SK-N-SH treated with all-trans-retinoic acid at 6 μM for 48 hours (cell line): ENCODE measurements around the gene RABL2A.
"Not testable (repeated sequence)": the region's sequence is repeated elsewhere in the genome, so short reads cannot be mapped to it uniquely, and the experiment has no call there.

ENCODE experiments used
- ARNTL ChIP-seq: fragments of 450-650 bp; formaldehyde crosslinking; IDR thresholded peaks from 2 replicates; pipeline ENCODE4 v1.5.0; 2020; ENCODE audit warnings: low read depth, mild to moderate bottlenecking, moderate library complexity, borderline replicate concordance
- CSDC2 ChIP-seq: fragments of 250-450 bp; sonication (Bioruptor Pico); IDR thresholded peaks from 2 replicates; pipeline ENCODE4 v1.5.0; 2020; ENCODE audit warnings: mild to moderate bottlenecking, moderate library complexity
- ESRRG ChIP-seq: fragments of 250-450 bp; sonication (Bioruptor Pico); IDR thresholded peaks from 2 replicates; pipeline ENCODE4 v1.6.1; 2021; ENCODE audit warnings: mild to moderate bottlenecking
- OSR1 ChIP-seq: fragments of 250-450 bp; sonication (Bioruptor Pico); IDR thresholded peaks from 2 replicates; pipeline ENCODE4 v1.8.0; 2022; ENCODE audit warnings: moderate library complexity, mild to moderate bottlenecking, inconsistent platforms
- PPARA ChIP-seq: fragments of 250-450 bp; sonication (Bioruptor Pico); IDR thresholded peaks from 2 replicates; pipeline ENCODE4 v1.5.0; 2020; ENCODE audit warnings: mild to moderate bottlenecking, borderline replicate concordance
- RARB ChIP-seq: fragments of 250-450 bp; sonication (Bioruptor Pico); IDR thresholded peaks from 2 replicates; pipeline ENCODE4 v1.8.0; 2021; ENCODE audit warnings: mild to moderate bottlenecking, moderate library complexity
- TCF4 ChIP-seq: fragments of 250-450 bp; sonication (Bioruptor Pico); IDR thresholded peaks from 2 replicates; pipeline ENCODE4 v1.8.0; 2021; ENCODE audit warnings: mild to moderate bottlenecking, moderate library complexity, borderline replicate concordance
- ZC3H10 ChIP-seq: fragments of 250-450 bp; sonication (Bioruptor Pico); IDR thresholded peaks from 2 replicates; pipeline ENCODE4 v1.5.1; 2021; ENCODE audit warnings: mild to moderate bottlenecking, moderate library complexity
- ZFP3 ChIP-seq: fragments of 250-450 bp; sonication (Bioruptor Pico); IDR thresholded peaks from 2 replicates; pipeline ENCODE4 v1.5.0; 2020; ENCODE audit warnings: mild to moderate bottlenecking, moderate library complexity
- ZNF8 ChIP-seq: fragments of 450-650 bp; formaldehyde crosslinking; IDR thresholded peaks from 2 replicates; pipeline ENCODE4 v1.5.0; 2020; ENCODE audit warnings: mild to moderate bottlenecking, moderate library complexity
- TF ChIP-seq, protein P1 (sequence below): fragments of 250-450 bp; sonication (Bioruptor Pico); IDR thresholded peaks from 2 replicates; pipeline ENCODE4 v1.8.0; 2020; ENCODE audit warnings: mild to moderate bottlenecking, moderate library complexity, borderline replicate concordance
- TF ChIP-seq, protein P2 (sequence below): fragments of 250-450 bp; sonication (Bioruptor Pico); IDR thresholded peaks from 2 replicates; pipeline ENCODE4 v1.5.1; 2020; ENCODE audit warnings: low read depth, mild to moderate bottlenecking, moderate library complexity
- TF ChIP-seq, protein P3 (sequence below): fragments of 250-450 bp; sonication (Bioruptor Pico); IDR thresholded peaks from 2 replicates; pipeline ENCODE4 v1.5.1; 2021; ENCODE audit warnings: mild to moderate bottlenecking, moderate library complexity

DNA sequence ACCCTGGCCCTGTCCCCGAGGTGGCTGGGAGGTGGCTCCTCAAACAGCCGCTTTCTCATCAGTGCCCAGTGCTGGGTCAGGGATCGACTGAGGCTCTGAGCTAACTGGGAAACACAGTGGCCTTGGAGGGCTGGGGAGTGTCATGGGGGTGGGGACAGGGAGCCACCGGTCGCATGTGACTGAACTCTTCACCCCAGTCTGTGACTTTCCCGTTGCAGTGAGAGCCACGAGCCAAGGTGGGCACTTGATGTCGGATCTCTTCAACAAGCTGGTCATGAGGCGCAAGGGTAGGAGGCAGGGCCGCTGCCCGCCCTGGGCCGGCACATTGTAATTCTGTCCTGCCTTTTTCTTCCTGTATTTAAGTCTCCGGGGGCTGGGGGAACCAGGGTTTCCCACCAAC is 28.9 kb upstream of the RABL2A start:
- TF ChIP-seq TCF4; ARNTL (CRISPR knock-in tag); RARB (CRISPR knock-in tag); ESRRG (CRISPR knock-in tag); ZC3H10 (CRISPR knock-in tag); PPARA (CRISPR knock-in tag); ZNF8 (CRISPR knock-in tag); ZFP3 (CRISPR knock-in tag); OSR1; CSDC2 (CRISPR knock-in tag): not testable (repeated sequence)
- TF ChIP-seq, protein P1, sequence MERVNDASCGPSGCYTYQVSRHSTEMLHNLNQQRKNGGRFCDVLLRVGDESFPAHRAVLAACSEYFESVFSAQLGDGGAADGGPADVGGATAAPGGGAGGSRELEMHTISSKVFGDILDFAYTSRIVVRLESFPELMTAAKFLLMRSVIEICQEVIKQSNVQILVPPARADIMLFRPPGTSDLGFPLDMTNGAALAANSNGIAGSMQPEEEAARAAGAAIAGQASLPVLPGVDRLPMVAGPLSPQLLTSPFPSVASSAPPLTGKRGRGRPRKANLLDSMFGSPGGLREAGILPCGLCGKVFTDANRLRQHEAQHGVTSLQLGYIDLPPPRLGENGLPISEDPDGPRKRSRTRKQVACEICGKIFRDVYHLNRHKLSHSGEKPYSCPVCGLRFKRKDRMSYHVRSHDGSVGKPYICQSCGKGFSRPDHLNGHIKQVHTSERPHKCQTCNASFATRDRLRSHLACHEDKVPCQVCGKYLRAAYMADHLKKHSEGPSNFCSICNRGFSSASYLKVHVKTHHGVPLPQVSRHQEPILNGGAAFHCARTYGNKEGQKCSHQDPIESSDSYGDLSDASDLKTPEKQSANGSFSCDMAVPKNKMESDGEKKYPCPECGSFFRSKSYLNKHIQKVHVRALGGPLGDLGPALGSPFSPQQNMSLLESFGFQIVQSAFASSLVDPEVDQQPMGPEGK (CRISPR knock-in tag): not testable (repeated sequence)
- TF ChIP-seq, protein P2, sequence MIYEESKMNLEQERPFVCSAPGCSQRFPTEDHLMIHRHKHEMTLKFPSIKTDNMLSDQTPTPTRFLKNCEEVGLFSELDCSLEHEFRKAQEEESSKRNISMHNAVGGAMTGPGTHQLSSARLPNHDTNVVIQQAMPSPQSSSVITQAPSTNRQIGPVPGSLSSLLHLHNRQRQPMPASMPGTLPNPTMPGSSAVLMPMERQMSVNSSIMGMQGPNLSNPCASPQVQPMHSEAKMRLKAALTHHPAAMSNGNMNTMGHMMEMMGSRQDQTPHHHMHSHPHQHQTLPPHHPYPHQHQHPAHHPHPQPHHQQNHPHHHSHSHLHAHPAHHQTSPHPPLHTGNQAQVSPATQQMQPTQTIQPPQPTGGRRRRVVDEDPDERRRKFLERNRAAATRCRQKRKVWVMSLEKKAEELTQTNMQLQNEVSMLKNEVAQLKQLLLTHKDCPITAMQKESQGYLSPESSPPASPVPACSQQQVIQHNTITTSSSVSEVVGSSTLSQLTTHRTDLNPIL (CRISPR knock-in tag): not testable (repeated sequence)
- TF ChIP-seq, protein P3, sequence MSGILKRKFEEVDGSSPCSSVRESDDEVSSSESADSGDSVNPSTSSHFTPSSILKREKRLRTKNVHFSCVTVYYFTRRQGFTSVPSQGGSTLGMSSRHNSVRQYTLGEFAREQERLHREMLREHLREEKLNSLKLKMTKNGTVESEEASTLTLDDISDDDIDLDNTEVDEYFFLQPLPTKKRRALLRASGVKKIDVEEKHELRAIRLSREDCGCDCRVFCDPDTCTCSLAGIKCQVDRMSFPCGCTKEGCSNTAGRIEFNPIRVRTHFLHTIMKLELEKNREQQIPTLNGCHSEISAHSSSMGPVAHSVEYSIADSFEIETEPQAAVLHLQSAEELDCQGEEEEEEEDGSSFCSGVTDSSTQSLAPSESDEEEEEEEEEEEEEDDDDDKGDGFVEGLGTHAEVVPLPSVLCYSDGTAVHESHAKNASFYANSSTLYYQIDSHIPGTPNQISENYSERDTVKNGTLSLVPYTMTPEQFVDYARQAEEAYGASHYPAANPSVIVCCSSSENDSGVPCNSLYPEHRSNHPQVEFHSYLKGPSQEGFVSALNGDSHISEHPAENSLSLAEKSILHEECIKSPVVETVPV: not testable (repeated sequence)
